K562 (cell line): ENCODE results near the gene DDOST. TPM values are rescaled to one million over a fixed set of nuclear protein-coding genes. Genes with fewer than 3 reads are reported as not detected.
A peak's percentile ranks its signal among the peaks of the same experiment; 100 is the strongest.

ENCODE experiments used
- ARID3B ChIP-seq: fragments of 250-450 bp; sonication (Bioruptor Pico); IDR thresholded peaks from 2 replicates; pipeline ENCODE4 v1.4.0; 2020; ENCODE audit warnings: borderline replicate concordance
- HLTF ChIP-seq: fragments of 450-650 bp; IDR thresholded peaks from 2 replicates; pipeline ENCODE4 v1.6.1; 2016
- HNRNPUL1 ChIP-seq: fragments of 200-400 bp; formaldehyde crosslinking; IDR thresholded peaks from 2 replicates; pipeline ENCODE4 v1.6.1; 2017; ENCODE audit warnings: low read length
- KAT7 ChIP-seq: sonication (generic); formaldehyde crosslinking; IDR thresholded peaks from 2 replicates; pipeline ENCODE4 v1.8.0; 2022; ENCODE audit warnings: missing genetic modification reagents, mild to moderate bottlenecking, borderline replicate concordance
- MEF2D ChIP-seq: conservative IDR thresholded peaks from 2 replicates; pipeline ENCODE4 v1.6.1; 2016; ENCODE audit warnings: low read depth, missing genetic modification characterization, missing compliant biosample characterization
- MYC ChIP-seq, 2 experiments: fragments of 250-450 bp in 1 of 2; sonication (Bioruptor Pico) in 1 of 2; IDR thresholded peaks; 2 replicates each; pipeline versions ENCODE4 v1.5.1 to v1.6.1; 2012 to 2021; ENCODE audit warnings: low read depth in 2 of 2, borderline replicate concordance in 1 of 2, improper control_type of control experiment in 1 of 2, low read length in 1 of 2, mild to moderate bottlenecking in 1 of 2, moderate library complexity in 1 of 2
- RBFOX2 ChIP-seq: fragments of 200-400 bp; formaldehyde crosslinking; IDR thresholded peaks from 2 replicates; pipeline ENCODE4 v1.6.1; 2017; ENCODE audit warnings: low read depth, mild to moderate bottlenecking, low read length, moderate library complexity
- SRSF3 ChIP-seq: fragments of 200-400 bp; formaldehyde crosslinking; IDR thresholded peaks from 2 replicates; pipeline ENCODE4 v1.6.1; 2016; ENCODE audit warnings: mild to moderate bottlenecking, low read length, moderate library complexity; ENCODE audit not compliant: insufficient read depth
- STAT6 ChIP-seq: sonication (generic); formaldehyde crosslinking; IDR thresholded peaks from 2 replicates; pipeline ENCODE4 v1.8.1; 2023; ENCODE audit warnings: mild to moderate bottlenecking, missing genetic modification reagents
- THRAP3 ChIP-seq: fragments of 450-650 bp; IDR thresholded peaks from 2 replicates; pipeline ENCODE4 v1.6.1; 2016; ENCODE audit warnings: mild to moderate bottlenecking, inconsistent platforms, borderline replicate concordance
- polyA plus RNA-seq, 8 experiments: library from polyadenylated mRNA; depleted of rRNA in 4 of 8; stranded (reverse) in 5 of 8; unstranded in 3 of 8; fragments of >200 nt; fragmentation: Nextera tagmentation in 2 of 8; fragmentation: Illumina TruSeq in 1 of 8; extraction: Ambion mirVana in 2 of 8; extraction: Trizol in 1 of 8; gene quantifications; 2 replicates each; pipeline versions ENCODE4 v1.2.1 to v1.2.3, GENCODE V29; 2011 to 2014; ENCODE audit warnings: inconsistent platforms in 1 of 8, missing spikeins in 1 of 8
- total RNA-seq, 7 experiments: library from RNA; depleted of rRNA in 6 of 7; stranded (reverse); fragments of >200 nt in 6 of 7; fragmentation: Illumina TruSeq in 2 of 7; extraction: Trizol in 2 of 7; gene quantifications; 2 replicates each; pipeline versions ENCODE4 v1.2.1 to v1.2.3, GENCODE V29; 2011 to 2021; ENCODE audit warnings: low replicate concordance in 1 of 7
- TF ChIP-seq, protein P1 (sequence below), 2 experiments: IDR thresholded peaks; 2 replicates each; pipeline ENCODE4 v1.6.1; 2012; ENCODE audit warnings: improper control_type of control experiment in 2 of 2, low read depth in 2 of 2, low read length in 2 of 2, borderline replicate concordance in 1 of 2

Gene DDOST
- total and polyA plus RNA-seq, 9 of the 15 experiments (the other 6 are each of a cell fraction or from before 2014, with no cell fraction given) = 173 to 306 (median 222) TPM

GRCh38 chr1:20660847-20661206 lies 342 bp downstream of the DDOST start (continued):
- TF ChIP-seq THRAP3 = no peak
- TF ChIP-seq, protein P1, sequence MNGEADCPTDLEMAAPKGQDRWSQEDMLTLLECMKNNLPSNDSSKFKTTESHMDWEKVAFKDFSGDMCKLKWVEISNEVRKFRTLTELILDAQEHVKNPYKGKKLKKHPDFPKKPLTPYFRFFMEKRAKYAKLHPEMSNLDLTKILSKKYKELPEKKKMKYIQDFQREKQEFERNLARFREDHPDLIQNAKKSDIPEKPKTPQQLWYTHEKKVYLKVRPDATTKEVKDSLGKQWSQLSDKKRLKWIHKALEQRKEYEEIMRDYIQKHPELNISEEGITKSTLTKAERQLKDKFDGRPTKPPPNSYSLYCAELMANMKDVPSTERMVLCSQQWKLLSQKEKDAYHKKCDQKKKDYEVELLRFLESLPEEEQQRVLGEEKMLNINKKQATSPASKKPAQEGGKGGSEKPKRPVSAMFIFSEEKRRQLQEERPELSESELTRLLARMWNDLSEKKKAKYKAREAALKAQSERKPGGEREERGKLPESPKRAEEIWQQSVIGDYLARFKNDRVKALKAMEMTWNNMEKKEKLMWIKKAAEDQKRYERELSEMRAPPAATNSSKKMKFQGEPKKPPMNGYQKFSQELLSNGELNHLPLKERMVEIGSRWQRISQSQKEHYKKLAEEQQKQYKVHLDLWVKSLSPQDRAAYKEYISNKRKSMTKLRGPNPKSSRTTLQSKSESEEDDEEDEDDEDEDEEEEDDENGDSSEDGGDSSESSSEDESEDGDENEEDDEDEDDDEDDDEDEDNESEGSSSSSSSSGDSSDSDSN (IDR thresholded peaks at IDR 0.05; ENCODE audit: borderline replicate concordance in 1 of 2, low read depth in 2 of 2, low read length in 2 of 2) = no peak
- TF ChIP-seq MEF2D (tag) = no peak
- TF ChIP-seq MYC (IDR thresholded peaks at IDR 0.05; ENCODE audit: low read depth, low read length) = no peak
- peak; percentile 52; the same call in 1 of the 2 replicates for TF ChIP-seq MYC (CRISPR knock-in tag; IDR thresholded peaks at IDR 0.05; ENCODE audit: borderline replicate concordance, low read depth)
- TF ChIP-seq SRSF3 = 0 out of 2 replicates have a peak, but pooled peaks have one; percentile 70
- no peak for TF ChIP-seq HLTF
- no peak for TF ChIP-seq STAT6 (CRISPR knock-in tag)
- TF ChIP-seq KAT7 (CRISPR knock-in tag) = 0 out of 2 replicates have a peak, but pooled peaks have one; percentile 9
- no peak for TF ChIP-seq HNRNPUL1
- 0 out of 2 replicates have a peak, but pooled peaks have one; percentile 28 for TF ChIP-seq ARID3B (CRISPR knock-in tag)
- no peak for TF ChIP-seq RBFOX2
